GM21619 (cell line): ENCODE measurements around the gene RAPGEF1.
A peak's percentile ranks its signal among the peaks of the same experiment; 100 is the strongest.

ENCODE experiments used
- ATAC-seq: cut with Tn5 transposase; IDR thresholded peaks from one replicate; pipeline ENCODE4 v1.9.1; 2021; ENCODE audit not compliant: unreplicated experiment

Gene RAPGEF1

GRCh38 chr9:131545003-131545785 lies 194.7 kb downstream of the RAPGEF1 start, which contains the start of gene PRRT1B:
Gene PRRT1B, plus strand, starts transcription at chr9:131545523. Its CDS starts 93 bp downstream, at chr9:131545616.
- ATAC-seq: no peak

GRCh38 chr9:131543141-131543540 lies 196.7 kb downstream of the RAPGEF1 start:
- no peak for ATAC-seq

GRCh38 chr9:131539223-131539923 lies 200.5 kb downstream of the RAPGEF1 start:
- no peak for ATAC-seq

GRCh38 chr9:131537946-131538345 lies 201.9 kb downstream of the RAPGEF1 start:
- no peak for ATAC-seq

- no peak for ATAC-seq
These were observed 205.1 kb downstream of the RAPGEF1 start for GRCh38 chr9:131534721-131535237.

DNA sequence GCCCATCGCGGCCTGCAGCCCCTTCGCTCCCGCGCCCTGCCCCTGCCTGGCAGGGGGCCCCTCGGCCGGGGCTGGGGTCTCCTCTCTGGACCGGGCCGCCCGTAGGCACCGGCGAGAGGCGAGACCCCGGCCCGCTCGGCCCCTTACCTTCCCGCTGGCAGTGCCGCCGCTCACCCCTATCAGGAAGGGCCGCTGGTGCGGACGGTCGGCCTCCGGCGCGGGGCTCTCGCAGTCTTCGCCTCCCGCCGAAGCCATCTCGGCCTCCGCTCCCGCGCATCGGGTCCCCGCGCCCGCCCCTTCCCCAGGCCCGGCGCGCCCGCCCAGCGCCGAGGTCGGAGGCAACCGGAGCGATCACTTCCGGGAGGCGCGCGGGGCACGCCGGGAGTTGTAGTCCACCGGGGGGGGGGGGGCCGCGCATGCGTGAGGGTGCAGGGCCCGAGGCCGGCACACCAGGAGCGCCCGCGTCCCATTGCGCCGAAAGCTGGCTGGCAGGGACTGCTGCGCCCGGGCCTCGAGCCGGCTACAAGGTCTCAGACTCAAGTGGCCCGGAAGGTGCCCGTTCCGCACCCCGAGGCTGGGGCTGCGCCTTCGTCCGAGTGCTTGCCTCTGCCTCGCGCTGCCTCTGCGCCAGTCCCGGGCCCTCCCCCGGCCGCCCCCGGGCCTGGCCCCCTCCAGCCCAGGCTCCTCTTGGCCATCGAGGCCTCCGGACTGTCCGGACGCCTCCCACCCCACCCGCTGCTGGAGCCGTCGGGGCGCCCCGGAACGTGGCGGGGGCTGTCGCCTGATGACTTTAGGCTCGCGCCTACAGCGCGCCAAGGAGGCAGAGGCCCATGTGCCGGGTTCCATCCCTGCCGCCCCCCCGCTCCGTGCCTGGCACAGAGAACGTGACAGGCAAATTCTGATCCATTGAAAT lies 208.7 kb downstream of the RAPGEF1 start, which contains the start of gene UCK1:
UCK1 (minus strand) TSS at position 344 of the 913 bp plus-strand sequence; CDS start at position 255, 89 bp downstream.
- ATAC-seq: peak; percentile 86

- peak; percentile 23 for ATAC-seq
These were observed 209.3 kb downstream of the RAPGEF1 start for GRCh38 chr9:131530546-131530919.

GRCh38 chr9:131529597-131530545 lies 210.0 kb downstream of the RAPGEF1 start:
- no peak for ATAC-seq

DNA sequence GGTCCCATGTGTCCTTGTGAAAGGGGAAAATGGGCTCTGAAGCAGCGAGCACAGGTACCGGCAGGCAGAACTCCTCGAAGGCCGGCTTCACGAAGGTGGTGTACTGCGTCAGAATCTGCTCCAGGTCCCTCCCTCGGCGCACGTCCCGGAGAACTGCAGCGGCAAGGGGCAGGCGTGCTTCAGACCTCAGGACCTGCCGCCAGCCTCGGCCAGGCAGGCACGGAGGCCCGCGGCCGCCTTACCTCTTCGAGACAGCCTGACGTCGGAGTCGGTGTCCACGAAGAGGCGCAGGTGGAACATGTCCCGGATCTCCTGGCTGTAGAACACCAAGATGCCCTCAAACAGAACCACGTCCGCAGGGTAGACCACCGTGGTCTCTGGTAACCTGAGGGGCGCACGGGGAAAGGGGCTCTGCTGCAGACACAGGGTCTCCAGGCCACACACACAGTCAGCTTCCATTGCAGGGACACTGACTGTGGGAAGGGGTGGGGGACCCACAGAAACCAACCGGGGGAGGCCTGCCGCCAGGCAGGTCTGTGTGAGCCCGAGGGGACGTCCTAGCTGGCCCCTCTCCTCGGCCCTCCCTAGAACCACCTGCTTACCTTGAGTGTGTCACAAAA lies 210.9 kb downstream of the RAPGEF1 start:
- no peak for ATAC-seq

GRCh38 chr9:131528186-131528585 lies 211.7 kb downstream of the RAPGEF1 start:
- no peak for ATAC-seq
